GM21447 (cell line): ENCODE data around the gene TDO2.

Experiments used
- ATAC-seq: cut with Tn5 transposase; IDR thresholded peaks from one replicate; pipeline ENCODE4 v1.9.1; 2021; ENCODE audit not compliant: unreplicated experiment

Gene TDO2

DNA sequence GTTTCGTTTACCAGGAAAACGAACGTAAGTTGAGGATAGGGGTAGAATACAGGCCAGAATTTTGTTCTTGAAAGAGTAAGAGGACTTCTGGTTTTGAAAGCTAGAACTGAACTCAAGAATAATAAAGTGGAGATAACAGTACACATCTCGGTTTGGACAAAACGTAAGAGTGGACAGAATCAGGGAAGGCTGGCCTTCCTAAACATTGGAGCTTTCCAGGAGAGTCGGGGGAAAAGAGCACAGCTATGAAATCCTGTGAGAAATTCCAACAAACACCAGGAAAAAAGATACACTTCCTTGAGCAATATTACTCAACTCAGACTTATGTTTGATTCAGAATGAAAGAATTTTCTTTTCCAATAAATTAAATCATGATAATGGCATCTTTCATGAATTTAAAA, 49.0 kb downstream of the TDO2 start:
- ATAC-seq: no peak

DNA sequence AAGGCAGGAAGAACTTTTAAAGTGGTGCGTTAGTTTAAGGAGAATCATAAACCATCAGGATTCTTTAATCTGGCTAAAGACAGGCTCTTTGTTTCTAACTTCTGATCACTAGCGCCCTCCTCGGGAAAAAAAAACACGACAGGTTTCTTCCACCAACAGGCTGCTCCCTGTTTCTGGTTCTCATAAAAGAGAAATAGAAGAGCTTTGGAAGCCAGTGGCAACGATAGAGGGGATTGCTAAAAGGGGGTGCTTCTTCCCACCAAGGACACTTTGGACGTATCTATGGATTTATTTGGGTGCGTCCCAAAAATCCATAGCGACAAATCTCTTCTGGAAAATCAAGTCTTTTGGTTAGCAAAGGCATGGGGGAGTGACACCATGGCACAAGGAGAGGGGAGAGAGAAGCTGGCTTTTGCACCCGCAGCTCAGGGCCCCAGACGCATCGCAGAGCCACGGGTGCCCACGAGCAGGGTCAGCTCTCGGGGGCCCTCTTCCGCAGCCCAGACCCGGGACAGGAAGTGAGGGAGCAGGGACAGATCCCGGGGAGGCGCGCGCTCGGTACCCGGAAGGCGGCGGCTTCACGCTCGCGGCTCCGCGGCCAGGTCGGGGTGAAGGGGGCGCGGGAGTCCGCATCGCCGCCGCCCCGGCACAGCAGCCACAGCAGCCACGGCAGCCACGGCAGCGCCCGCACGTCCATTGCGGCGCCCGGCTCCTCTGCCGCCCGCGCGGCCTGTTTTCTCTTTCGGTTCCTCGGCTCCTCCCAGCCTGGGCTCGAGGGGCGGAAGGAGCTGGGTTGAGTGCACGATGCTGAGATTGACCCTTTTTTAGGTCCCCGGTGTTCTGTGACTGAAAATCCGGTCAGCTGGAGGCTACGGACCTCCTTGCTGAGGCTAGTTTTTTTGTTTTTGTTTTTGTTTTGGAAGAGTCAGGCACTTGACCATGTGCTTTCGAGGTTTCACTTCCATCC, 49.9 kb downstream of the TDO2 start, which contains the start of gene CTSO:
CTSO (minus strand) TSS at position 716 of the 967 bp plus-strand sequence; CDS start at position 697, 19 bp downstream.
- ATAC-seq: peak; percentile 93

DNA sequence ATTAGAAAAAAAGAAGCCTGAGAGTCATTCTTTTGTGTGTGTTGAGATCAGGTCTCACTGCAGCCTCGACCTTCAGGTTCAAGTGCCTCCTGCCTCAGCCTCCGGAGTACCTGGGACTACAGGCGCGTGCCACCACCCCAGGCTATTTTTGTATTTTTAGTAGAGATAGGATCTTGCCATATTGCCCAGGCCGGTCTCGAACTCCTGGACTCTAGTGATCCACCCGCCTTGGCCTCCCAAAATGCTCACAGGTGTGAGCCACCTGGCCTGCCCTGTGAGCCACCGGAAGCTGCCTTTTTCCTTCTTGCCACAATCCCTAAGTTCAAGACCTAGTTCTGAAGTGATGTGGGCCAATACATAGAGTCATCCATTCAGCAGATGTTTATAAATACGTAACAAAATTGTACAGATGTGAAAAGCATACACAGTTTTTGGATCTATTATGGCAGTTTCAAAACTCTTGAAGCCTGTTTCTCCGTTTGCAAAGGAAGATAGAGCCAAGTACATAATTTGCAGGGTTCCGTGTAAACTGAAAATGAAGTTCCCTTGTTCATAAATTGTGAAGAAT, 50.7 kb downstream of the TDO2 start:
- no peak for ATAC-seq

DNA sequence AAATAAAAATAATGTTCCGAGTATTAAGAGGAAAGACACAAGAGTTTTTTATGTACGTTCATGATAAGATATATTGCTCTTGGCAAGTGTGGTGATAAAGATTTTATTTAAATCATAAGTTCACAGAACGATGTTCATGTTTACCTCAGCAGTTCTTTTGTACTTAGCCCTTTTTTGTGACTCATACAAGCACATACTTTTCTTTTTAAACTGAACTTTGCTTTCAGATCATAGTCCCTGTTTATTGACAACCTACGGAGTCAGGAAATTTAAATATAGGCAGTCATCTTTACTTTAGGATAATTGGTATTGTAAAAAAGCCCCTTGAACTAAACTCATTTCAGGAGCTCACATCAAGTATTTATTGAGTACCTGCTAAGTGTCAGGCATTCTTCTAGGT, 51.4 kb downstream of the TDO2 start:
- ATAC-seq: no peak

DNA sequence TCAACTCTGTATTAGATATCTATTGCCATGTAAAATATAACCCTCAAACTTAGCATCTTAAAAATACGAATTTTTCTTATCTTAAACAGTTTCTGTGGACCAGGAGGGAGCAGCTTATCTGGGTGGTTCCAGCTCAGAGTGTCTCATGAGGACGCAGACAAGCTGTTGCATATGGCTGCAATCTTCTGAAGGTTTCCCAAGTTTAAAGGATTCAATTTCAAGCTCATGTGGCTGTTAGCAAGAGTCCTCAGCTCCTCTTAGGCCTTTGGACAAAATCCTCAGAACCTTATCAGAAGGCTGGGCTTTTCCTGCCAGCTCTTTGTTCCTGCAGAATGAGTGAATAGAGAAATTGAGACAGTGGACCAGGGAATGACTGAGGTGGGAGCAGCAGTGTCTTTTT, 53.0 kb downstream of the TDO2 start:
- no peak for ATAC-seq

DNA sequence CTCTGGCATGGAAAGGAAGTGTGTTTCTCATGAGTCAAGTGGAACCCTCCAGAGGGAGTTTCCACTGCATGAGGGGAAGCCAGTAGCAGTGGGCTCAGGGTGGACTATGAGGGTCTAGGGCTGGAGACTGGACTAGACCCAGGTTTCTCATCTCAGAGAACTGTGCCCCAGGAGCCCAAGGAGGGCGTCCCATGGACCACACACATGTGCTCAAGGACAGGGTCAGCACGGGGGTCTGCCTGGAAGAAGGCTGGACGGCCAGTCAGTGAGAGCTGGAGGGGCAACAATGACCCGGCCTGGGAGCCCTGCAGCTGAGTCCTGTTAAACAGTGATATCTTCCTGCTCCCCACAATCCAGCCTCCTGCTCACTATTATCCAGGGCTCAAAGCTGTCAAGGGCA, 55.9 kb downstream of the TDO2 start:
- no peak for ATAC-seq

DNA sequence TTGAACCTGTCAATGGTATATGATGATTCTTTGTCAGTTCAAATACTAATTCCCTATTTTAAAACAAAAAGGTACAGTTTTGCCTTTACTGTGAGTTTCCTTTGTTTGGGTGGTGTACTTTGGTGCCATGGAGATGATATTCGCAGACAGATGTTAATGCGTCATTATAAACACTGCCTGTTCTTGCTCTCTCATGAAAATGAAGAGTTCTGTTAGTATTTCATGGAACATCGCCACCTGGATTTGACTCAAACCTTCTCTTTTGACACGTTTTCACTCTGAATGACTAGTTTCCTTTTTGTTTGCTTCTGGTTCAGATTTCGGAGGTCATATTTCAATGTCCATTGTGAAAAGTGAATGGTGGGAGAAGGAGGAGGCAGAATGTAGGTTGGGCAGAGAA, 57.0 kb downstream of the TDO2 start:
- no peak for ATAC-seq

DNA sequence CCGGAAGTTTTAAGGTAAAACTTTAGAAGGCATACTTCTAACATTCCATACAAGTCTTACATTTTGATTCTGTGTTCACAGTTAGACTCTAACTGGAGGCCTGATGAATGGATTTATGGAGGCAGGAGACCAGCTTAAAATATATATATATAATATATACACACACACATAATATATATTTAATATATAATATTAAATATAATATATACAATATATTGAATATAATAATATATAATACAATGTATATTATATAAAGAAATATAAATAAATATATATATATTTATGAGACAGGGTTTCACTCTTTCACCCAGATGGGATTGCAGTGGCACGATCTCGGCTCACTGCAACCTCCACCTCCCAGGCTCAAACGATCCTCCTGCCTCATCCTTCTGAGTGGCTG, 58.1 kb downstream of the TDO2 start:
- ATAC-seq: no peak

DNA sequence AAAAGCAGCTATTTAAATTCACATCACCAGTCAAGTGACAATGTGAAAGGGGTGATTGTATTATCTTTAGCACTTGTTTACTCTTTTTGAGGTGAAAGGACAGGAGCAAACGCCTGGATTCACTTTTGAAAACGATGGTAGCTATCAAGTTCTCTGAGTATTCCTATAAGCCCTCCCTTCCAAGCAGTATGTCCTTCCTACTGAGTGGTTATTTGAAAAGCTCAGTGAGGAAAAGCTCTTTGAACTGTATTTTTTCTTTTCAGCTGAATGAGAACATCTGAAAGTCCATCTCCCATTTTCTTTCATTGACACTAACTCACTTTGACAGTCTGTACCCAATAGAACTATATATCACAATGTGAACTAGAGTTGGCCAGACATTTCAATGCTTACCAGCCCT, 59.3 kb downstream of the TDO2 start:
- ATAC-seq: no peak

DNA sequence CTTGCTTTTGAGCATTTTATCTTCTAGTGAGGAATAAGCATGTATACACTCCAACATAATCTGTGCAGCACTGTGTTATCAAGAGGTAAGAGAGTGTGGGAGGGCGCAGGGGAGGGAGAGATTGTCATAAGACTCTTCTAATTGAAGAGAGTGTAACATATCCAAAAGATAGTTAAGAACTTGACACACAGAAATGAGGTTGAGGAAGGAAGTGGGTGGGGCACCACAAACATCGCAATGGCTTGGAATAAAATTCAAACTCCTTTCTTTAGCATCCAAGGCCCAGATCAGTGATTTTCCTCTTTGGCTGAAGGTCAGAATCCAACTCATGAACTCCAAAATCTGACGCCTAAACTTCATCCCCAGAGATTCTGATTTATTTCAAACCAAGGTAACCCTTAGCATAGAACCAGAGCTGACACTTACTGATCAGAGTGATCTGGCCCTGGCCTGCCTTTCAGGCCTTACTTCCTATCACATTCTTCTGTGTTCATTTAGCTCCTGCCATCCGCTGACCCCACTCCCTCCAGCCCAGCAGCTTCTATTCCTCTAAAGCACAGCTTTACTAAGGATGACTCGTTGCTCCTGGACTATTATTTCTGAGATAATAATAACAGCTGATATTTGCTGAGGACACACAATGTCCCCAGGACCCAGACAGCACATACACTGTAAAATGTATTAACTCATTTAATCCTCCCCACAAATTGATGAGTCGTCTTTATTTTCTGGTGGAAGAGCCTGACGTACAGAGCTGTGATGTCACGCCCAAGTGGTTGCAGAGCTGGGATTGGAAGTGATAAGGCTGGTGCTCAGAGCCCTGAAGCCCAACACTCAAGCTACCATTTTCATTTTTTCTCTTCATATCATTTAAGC, 60.8 kb downstream of the TDO2 start:
- no peak for ATAC-seq

DNA sequence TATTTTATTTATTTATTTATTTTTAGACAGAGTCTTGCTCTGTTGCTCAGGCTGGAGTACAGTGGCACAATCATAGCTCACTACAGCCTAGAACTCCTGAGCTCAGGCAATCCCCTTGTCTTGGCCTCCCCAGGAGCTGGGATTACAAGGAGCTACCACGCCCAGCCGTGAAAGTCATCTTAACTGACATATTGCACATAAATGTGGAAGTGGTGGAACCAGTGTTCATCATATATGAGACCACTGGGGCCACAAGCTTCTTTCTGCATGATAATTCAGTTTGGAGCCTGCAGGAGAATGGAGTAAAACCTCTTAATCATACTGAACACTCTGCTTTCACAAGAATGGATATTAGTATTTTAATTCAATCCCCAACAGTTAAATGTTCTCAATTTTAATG, 62.7 kb downstream of the TDO2 start:
- no peak for ATAC-seq

DNA sequence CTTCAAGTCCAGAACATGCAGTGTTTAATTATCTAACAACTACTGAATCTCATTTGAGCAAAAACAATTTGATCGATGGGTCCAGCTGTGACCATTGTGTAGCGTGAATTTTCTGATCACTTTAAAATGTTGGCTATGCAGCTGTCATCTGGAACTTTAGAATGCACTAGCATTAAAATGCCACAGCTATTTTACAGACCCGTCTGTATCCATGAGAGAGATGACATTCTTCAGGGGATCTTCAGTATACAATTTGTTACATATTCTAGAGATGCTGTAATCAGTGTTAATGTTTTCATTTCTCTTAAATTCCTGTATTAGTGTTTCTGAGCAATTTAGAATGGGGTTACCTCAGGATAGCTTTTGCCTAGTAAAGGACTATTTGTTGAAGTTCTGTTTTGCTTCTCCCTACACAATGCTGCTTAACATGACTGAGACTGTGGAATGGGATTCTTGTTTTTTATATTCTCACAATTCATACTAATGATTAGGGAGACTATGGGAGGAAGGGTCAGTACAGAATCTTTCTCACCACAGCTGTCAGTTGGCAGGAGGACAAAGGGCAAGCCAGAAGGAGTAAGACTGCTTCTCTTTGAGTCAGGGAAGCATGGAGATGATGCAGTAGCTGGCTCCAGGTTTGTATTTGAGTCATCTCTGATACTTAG, 63.4 kb downstream of the TDO2 start:
- ATAC-seq: no peak
